Tibial nerve (tissue), 3 donors: ENCODE data around the gene ST8SIA1.

ENCODE experiments used
- POLR2A ChIP-seq, 2 donors: fragments of 450-650 bp; IDR thresholded peaks; one replicate each; pipeline ENCODE4 v1.6.1; 2017; ENCODE audit warnings: antibody characterized with exemption in 2 of 2, mild to moderate bottlenecking in 2 of 2, moderate library complexity in 2 of 2
- TF ChIP-seq, protein P1 (sequence below), 5 experiments: fragments of 200-600 bp in 3 of 5; fragments of 450-650 bp in 2 of 5; sonication (generic) in 3 of 5; IDR thresholded peaks; one replicate each; pipeline ENCODE4 v1.5.1; 2016 to 2019; ENCODE audit warnings: antibody characterized with exemption in 5 of 5, mild to moderate bottlenecking in 3 of 5, moderate library complexity in 2 of 5

DNA sequence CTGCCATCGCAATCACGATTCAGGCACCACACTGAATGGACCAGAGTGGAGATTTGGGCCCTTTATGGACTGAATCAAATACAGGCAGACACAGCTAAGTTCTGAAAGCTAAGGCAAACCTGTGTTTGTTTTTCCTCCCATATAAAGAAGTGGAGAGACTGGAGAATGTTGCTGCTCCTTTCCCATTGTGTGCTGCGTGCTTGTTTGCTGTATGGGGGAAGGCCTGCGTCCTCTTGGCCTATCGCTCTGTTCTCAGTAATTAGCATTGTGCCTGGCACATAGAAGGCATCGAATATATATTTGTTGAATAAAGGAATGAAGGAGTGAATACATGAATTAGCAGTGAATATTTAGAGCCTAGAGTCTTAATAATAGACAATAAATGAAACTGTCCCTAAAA is 12.4 kb downstream of the ST8SIA1 start:
- TF ChIP-seq, protein P1, sequence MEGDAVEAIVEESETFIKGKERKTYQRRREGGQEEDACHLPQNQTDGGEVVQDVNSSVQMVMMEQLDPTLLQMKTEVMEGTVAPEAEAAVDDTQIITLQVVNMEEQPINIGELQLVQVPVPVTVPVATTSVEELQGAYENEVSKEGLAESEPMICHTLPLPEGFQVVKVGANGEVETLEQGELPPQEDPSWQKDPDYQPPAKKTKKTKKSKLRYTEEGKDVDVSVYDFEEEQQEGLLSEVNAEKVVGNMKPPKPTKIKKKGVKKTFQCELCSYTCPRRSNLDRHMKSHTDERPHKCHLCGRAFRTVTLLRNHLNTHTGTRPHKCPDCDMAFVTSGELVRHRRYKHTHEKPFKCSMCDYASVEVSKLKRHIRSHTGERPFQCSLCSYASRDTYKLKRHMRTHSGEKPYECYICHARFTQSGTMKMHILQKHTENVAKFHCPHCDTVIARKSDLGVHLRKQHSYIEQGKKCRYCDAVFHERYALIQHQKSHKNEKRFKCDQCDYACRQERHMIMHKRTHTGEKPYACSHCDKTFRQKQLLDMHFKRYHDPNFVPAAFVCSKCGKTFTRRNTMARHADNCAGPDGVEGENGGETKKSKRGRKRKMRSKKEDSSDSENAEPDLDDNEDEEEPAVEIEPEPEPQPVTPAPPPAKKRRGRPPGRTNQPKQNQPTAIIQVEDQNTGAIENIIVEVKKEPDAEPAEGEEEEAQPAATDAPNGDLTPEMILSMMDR (IDR thresholded peaks at IDR 0.05), result no peak
- no peak for TF ChIP-seq POLR2A (IDR thresholded peaks at IDR 0.05)
